Measurements from ENCODE around the gene ROCK2.

ROCK2 gene

GRCh38 chr2:11344342-11344955 lies at the start of gene ROCK2:
ROCK2 (minus strand) TSS chr2:11344636; CDS start chr2:11344136, 500 bp downstream.
- DNase-seq (ENCODE audit: low read depth in 2 of 2), result peak; percentile 76 to 77

GRCh38 chr2:11393711-11394236 lies 49.3 kb upstream of the ROCK2 start:
- no peak for DNase-seq (ENCODE audit: low read depth in 2 of 2)

GRCh38 chr2:11391942-11392266 lies 47.5 kb upstream of the ROCK2 start:
- no peak for DNase-seq (ENCODE audit: low read depth in 2 of 2)

GRCh38 chr2:11390399-11390658 lies 45.9 kb upstream of the ROCK2 start:
- no peak for DNase-seq (ENCODE audit: low read depth in 2 of 2)

GRCh38 chr2:11389551-11390398 lies 45.3 kb upstream of the ROCK2 start:
- DNase-seq (ENCODE audit: low read depth in 2 of 2), result peak; percentile 93

GRCh38 chr2:11389052-11389420 lies 44.6 kb upstream of the ROCK2 start:
- DNase-seq (ENCODE audit: low read depth in 2 of 2), result no peak

GRCh38 chr2:11388262-11389051 lies 44.0 kb upstream of the ROCK2 start:
- DNase-seq (ENCODE audit: low read depth in 2 of 2), result no peak

- DNase-seq (ENCODE audit: low read depth in 2 of 2), result no peak
Measured at GRCh38 chr2:11387843-11388242, 43.4 kb upstream of the ROCK2 start.

- peak; percentile 78 for DNase-seq (ENCODE audit: low read depth in 2 of 2)
Measured at GRCh38 chr2:11387100-11387390, 42.6 kb upstream of the ROCK2 start.

GRCh38 chr2:11385847-11386246 lies 41.4 kb upstream of the ROCK2 start:
- no peak for DNase-seq (ENCODE audit: low read depth in 2 of 2)

- DNase-seq (ENCODE audit: low read depth in 2 of 2), result no peak
Measured at GRCh38 chr2:11385216-11385615, 40.8 kb upstream of the ROCK2 start.

GRCh38 chr2:11379558-11379957 lies 35.1 kb upstream of the ROCK2 start:
- no peak for DNase-seq (ENCODE audit: low read depth in 2 of 2)

GRCh38 chr2:11377928-11378545 lies 33.6 kb upstream of the ROCK2 start:
- DNase-seq (ENCODE audit: low read depth in 2 of 2), result no peak

- no peak for DNase-seq (ENCODE audit: low read depth in 2 of 2)
Measured at GRCh38 chr2:11376071-11376470, 31.6 kb upstream of the ROCK2 start.

GRCh38 chr2:11375689-11376027 lies 31.2 kb upstream of the ROCK2 start:
- DNase-seq (ENCODE audit: low read depth in 2 of 2), result no peak

GRCh38 chr2:11375025-11375688 lies 30.7 kb upstream of the ROCK2 start:
- DNase-seq (ENCODE audit: low read depth in 2 of 2), result no peak

GRCh38 chr2:11373096-11373495 lies 28.7 kb upstream of the ROCK2 start:
- no peak for DNase-seq (ENCODE audit: low read depth in 2 of 2)

- no peak for DNase-seq (ENCODE audit: low read depth in 2 of 2)
Measured at GRCh38 chr2:11371092-11371937, 26.9 kb upstream of the ROCK2 start.

GRCh38 chr2:11370377-11371091 lies 26.1 kb upstream of the ROCK2 start:
- no peak for DNase-seq (ENCODE audit: low read depth in 2 of 2)

- no peak for DNase-seq (ENCODE audit: low read depth in 2 of 2)
Measured at GRCh38 chr2:11368059-11368572, 23.7 kb upstream of the ROCK2 start.
